Activated CD8-positive, alpha-beta memory T cell treated with anti-CD3 and anti-CD28 coated beads, Interleukin-2, amount 50 U/mL, for 4 hours (primary cell): ENCODE data around the gene CHGA.

ENCODE experiments used
- DNase-seq: peaks from one replicate; pipeline ENCODE4 v3.0.0-alpha.2; 2020

The CHGA gene, protein sequence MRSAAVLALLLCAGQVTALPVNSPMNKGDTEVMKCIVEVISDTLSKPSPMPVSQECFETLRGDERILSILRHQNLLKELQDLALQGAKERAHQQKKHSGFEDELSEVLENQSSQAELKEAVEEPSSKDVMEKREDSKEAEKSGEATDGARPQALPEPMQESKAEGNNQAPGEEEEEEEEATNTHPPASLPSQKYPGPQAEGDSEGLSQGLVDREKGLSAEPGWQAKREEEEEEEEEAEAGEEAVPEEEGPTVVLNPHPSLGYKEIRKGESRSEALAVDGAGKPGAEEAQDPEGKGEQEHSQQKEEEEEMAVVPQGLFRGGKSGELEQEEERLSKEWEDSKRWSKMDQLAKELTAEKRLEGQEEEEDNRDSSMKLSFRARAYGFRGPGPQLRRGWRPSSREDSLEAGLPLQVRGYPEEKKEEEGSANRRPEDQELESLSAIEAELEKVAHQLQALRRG

DNA sequence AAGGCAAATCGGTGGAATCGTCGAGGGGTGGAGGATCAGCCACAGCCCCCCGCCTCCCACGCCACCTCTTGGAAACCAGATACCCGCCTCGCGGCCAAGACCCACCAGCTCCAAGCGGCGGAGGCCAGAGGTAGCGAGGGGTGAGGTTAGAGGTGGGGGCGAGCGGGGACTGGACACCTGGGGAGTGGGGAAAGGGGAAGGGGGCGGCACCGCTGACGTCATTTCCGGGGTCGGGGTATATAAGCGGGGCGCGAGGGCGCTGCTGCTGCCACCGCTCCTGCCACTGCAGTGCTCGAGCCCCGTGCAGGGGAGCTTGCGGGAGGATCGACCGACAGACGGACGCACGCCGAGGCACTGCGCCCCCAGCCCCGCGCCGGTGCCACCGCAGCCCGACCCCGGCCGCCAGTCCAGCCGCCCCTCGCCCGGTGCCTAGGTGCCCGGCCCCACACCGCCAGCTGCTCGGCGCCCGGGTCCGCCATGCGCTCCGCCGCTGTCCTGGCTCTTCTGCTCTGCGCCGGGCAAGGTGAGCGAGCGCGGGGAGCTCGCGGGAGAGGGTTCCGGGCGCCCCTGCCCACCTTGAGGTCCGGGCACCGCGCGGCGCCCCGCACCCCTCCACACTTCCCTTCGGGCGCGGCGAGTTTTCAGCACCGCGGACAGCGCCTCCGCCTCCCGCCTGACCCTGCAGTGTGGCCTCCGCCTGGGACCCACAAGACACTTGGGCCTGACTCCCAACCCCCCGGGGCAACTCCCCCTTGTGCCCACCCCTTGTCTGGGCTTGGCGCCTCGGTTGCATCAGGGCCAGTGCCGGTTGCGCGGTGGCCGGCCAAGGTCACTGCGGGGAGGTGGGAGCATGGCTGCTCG, at the start of gene CHGA:
TSS of gene CHGA (plus strand) at position 268 of the 861 bp plus-strand sequence. CDS start at position 478, 210 bp downstream.
- peak; percentile 47 for DNase-seq

GRCh38 chr14:92874962-92875661, 47.8 kb upstream of the CHGA start:
- DNase-seq: no peak

- DNase-seq: no peak
Measured at GRCh38 chr14:92877757-92878431, 45.1 kb upstream of the CHGA start.

GRCh38 chr14:92880351-92880750, 42.6 kb upstream of the CHGA start:
- no peak for DNase-seq

GRCh38 chr14:92880851-92881250, 42.1 kb upstream of the CHGA start:
- no peak for DNase-seq

DNA sequence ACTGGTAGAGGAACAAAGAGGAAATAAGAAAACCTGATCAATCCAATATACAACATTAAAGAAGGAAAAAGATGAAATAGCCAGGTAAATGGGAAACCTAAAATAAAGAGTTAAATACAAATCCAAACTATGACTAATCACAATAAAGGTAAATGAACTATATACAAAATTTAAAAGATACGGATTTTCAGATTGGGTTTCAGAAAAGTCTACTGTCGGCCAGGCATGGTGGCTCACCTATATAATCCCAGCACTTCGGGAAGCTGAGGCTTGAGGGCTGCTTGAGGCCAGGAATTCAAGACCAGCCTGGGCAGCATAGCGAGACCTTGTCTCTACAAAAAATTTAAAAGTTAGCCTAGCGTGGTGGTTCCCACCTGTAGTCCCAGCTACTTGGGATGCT, 39.9 kb upstream of the CHGA start:
- DNase-seq: no peak

GRCh38 chr14:92884410-92884809, 38.5 kb upstream of the CHGA start:
- no peak for DNase-seq

DNA sequence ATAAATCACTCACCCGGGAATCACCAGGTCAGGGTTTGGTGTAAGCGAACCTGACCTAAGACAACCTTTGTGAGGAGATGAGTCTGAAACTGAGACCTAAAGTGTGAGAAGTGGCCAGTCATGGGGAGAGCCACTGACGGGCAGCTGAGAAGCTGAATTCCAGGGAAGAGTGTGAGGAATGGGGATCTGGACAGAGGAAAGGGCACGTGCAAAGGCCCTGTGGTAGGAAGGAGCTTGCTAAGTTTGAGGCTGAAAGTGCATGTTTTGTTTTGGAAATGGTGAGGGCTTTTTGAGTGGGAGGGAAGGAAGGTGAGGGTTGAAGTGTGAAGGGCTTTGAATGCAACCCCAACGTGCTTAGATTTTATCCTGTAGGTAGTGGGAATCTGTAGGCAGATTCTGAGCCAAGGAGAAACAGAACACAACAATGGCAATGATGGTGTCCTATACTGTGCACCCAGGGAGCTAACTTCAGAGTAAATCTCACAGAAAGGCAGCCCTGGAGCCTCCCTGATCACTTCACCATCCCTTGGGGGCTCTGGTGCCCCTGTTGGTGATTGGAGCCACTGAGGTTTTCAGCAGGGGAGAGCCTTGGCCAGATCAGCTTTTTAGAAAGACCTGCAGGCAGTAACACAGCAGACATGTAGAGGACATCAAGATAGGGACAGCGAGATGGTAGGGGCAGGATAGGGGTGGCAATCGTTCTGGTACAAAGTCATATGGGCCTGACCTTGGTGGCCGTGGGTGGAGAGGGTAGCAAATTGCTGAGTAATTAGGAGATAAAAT, 37.5 kb upstream of the CHGA start:
- no peak for DNase-seq

DNA sequence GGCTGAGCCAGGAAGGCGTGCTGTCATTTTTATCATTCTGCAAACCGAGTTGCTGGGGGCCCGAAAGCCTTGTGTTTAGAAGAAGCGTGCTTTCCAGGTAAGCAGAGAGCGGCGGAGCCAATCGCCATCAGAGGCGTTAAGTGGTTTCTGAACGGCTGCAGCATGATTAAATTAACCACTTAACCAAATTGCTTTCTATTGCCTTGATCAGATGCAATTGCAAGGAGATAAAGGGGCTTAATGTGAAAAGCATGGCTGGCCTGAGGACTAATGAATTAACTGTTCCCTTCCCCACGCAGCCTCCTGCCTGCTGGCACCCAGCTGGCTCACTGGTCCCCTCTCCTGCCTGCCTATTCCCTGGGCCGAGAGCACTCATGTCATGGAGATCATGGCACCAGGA, 36.6 kb upstream of the CHGA start:
- no peak for DNase-seq

DNA sequence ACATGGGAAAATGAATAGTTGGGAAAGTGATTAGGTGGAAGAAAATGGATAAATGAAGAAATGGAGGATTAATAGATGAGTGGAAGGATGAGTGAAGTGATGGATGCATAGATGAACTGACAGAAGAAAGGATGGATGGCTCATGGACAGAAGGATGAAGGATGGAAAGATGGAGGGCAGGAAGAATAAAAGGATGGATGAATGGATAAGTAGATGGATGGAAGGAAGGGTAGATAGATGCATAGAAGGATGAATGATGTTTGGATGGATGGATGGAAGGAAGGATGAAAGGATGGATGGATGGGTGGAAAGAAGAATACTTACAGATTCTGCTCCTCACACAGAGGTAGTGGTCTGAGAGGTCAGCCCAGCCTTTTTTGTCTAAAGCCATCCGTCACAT, 35.8 kb upstream of the CHGA start:
- no peak for DNase-seq

GRCh38 chr14:92888896-92889295, 34.1 kb upstream of the CHGA start:
- no peak for DNase-seq

DNA sequence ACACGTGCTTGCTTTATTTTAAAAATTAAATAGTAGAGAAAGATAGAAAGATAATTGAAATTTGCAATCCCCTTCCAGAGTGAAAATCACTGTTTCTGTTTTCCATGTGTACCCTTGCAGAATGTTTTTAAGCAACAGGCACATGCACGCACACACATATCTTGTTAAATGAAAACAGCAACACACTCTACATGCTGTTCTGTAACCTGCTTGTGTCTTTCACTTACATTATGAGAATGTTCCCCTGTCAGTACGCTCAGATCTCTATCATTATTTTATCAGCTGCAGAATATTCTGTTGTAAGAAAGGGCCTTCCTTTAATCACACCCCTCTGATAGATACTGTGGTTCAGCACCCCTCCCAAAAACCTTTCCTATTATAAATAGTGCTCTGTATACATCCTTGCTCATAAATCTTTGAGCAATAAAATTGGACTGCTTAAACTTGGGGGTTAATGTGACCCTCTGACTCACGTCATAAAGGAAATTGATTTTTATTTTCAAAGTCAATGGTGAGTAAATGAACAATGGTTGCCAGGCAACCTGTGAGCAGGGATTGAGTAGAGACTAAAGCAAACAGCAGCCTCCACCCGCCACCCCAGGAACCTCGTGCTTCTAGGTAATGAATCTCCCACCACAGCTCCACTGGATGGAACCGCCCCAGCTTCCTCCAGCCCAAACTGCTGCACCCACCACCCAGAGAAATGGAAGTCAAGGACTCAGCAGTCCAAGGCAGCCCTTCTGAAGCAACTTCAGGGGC, 31.9 kb upstream of the CHGA start:
- no peak for DNase-seq

GRCh38 chr14:92892589-92892988, 30.4 kb upstream of the CHGA start:
- DNase-seq: no peak

GRCh38 chr14:92895352-92895878, 27.5 kb upstream of the CHGA start:
- DNase-seq: no peak

DNA sequence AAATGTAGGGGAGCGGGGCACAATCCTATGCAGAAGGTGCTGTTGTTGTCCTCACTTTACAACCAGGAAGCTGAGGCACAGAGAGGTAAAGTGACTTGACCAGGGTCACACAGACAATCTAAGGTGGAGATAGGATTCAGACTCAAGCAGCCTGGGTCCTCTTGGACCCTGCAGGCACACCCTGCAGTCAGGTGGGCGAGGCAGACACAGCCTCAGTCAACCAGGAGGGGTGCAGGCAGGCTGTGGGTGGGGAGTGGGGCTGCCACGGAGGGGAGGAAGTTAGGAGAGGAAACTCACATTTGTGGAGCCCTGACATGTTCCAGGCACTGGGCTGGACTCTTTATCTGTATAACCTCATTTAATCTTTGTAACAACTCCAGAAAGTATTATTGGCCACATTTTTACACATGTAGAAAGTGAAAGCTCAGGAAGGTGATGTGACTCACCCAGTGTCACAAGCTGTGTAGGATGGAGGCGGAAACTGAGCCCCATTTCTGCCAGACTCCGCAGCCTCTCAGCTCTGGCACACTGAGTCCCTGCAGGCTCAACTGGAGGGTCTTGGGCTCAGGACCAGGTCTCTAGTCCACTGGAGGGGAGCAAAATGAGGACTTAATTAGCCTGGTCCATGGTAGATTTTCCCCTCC, 24.9 kb upstream of the CHGA start:
- no peak for DNase-seq

- DNase-seq: no peak
Measured at GRCh38 chr14:92898566-92899131, 24.3 kb upstream of the CHGA start.

- no peak for DNase-seq
Measured at GRCh38 chr14:92900660-92901059, 22.3 kb upstream of the CHGA start.

DNA sequence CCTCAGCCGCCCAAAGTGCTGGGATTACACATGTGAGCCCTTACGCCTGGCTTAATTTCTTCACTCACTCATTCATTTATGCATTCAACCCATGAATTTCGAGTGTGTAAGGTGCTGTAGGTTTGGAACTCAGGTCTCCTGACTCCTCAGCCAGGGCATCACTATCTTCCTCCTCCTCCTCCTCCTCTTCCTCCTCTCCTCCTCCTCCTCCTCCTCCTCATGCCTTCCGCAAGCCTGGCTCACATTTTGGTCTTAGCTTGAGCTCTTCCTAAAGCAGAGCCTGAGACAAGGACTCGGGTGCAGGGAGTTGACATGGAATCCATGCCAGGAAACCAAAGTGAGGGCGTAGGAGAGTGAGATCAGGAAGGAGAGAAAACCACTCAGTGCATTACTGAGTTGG, 20.8 kb upstream of the CHGA start:
- DNase-seq: no peak

GRCh38 chr14:92902726-92903125, 20.2 kb upstream of the CHGA start:
- DNase-seq: no peak

- peak; percentile 28 for DNase-seq
Measured at GRCh38 chr14:92903359-92903758, 19.6 kb upstream of the CHGA start.
